HTR-8/SVneo (cell line): Measurements from ENCODE around the gene RIPOR2.
"Not testable (repeated sequence)": the region's sequence is repeated elsewhere in the genome, so short reads cannot be mapped to it uniquely, and the experiment has no call there.

Experiments
- DNase-seq: peaks from one replicate; pipeline ENCODE4 v3.0.0; 2011; ENCODE audit warnings: low spot score, mixed read lengths; ENCODE audit not compliant: insufficient read length
- FAIRE-seq: peaks from 2 replicates; lab custom pipeline; 2011; peaks lifted over from hg19 to GRCh38; lab: Jason Lieb, UNC

The RIPOR2 gene

DNA sequence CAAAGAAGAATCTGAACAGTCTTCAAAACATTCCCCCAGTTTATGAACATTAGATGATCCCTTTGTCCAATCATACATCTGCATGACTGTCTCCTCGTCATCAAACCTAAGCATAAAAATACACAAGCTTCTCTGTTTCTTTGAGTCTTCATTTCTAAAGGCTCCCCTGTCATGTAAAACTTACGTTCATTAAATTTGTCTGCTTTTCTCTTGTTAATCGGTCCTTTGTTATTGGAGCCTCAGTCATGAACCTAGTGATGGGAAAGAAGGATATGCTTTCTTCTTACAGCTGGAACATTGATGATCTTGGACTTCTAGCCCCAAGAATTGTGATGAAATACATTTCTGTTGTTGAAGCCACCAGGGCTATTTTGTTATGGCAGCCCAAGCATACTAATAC, 18.0 kb upstream of the RIPOR2 start:
- no peak for FAIRE-seq
- no peak for DNase-seq

DNA sequence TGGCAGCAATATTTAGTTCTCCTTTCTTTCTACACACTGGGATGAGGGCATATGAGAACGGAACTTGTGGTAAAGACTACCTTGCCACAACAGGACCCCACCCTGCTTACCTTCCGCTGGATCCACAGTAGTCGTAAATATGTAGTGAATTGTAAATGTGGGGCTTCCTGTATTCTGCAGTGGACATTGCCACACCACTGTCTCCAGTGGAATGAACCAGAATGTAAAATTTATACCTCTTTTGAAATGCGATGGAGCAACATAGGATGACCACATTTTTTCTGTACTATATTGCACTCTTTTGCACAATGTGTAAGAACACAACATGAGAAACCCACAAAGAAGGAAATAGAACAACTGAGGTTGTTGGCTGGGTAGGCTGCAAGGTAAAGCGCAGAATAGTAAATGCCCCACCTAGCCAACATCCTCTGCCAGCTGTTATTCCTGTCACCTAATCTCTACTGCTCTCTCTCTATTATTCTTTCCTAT, 16.1 kb upstream of the RIPOR2 start:
- no peak for DNase-seq
- no peak for FAIRE-seq

DNA sequence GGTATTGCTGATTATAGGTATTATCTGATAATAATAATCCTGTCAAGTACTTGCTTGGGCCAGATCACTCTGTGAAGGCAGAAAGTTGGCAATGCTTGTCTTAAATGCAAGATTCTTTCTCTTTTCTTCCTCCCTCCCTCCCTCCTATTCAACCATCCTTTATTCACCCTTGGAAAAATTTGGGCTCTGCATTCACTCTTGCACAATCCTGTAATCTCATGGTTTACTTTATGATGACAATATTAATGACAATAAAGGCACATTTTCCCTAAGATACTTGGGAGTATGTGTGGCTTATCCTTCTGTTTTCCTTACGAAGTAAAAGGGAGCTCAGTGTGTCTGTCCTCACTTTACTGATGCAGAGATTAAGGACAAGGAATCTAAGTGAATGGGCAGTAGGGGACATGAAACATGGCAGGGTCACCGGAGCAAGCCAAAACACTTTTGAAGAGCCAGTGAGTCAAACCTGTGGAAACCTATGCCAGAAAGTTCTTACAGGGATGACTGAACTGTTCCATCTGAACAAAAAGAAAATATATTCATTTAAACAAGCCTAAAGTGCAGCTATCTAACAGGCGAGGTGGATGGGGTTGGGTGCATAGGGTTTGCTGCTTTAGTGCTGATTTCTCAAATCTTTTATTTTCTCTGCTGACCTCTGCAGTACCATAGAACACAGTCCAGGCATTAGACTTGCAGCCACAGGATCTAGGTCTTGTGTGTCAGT, 14.6 kb upstream of the RIPOR2 start:
- FAIRE-seq: no peak

DNA sequence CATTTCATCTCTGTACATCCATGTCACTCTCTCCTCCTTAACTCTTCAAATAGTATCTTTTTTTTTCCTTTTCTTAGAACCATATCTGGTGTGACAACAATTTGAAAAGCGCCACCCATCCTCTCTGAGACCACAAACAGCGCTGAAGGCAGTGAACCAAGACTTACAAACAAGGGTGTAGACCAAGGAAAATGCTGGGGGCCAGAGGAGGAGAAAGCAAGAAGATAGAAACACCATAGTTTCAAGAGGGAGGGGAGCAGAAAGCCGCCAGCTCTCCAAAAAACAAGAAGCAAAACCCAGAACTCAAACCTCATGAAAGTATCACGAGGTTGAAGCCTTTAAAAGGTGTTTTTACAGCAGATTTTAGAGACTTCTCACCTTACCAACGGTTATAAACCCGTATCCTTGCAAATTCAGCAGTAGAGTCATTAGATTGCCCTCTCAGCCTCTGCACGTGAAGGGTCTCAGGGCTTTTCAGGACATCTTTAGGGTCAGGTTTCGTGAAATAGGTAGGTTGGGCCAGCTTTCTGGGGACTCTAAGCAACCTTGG, 13.3 kb upstream of the RIPOR2 start:
- DNase-seq: no peak
- FAIRE-seq: no peak

More for the DNA sequence above, 14.6 kb upstream of the RIPOR2 start:
- DNase-seq: no peak

DNA sequence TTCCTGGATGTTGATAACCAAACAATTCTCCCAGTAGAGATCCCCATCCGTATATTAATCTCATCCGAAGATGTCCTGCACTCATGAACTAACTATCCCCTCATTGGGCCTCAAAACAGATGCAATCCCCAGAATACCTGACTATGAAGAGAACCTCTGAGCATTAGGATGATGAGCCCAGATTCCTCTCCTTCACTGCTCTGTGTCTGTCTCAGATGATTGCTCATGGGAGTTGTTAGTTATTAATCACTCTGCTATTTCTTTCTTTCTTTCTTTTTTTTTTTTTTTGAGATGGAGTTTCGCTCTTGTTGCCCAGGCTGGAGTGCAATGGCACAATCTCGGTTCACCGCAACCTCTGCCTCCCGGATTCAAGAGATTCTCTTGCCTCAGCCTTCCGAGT, 12.5 kb upstream of the RIPOR2 start:
- not testable (repeated sequence) for FAIRE-seq, DNase-seq

DNA sequence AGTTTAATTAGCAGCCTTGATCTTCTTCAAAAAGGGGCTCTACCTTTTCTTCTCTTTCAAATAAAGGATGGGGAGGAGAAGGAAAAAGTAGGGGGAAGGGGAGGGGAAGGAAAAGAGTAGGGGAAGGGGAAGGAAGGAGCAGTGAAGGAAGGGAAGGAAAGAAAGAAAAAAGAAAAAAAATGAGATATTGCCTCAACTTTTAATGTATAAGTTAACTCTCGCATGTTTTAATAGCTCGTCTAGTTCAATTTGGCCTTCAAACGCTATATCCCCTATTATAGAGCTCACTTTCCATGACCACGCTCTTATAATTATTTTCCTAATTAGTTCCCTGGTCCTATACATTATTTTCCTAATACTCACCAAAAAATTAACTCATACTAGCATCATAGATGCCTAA, 11.9 kb upstream of the RIPOR2 start:
- FAIRE-seq: no peak
- no peak for DNase-seq

DNA sequence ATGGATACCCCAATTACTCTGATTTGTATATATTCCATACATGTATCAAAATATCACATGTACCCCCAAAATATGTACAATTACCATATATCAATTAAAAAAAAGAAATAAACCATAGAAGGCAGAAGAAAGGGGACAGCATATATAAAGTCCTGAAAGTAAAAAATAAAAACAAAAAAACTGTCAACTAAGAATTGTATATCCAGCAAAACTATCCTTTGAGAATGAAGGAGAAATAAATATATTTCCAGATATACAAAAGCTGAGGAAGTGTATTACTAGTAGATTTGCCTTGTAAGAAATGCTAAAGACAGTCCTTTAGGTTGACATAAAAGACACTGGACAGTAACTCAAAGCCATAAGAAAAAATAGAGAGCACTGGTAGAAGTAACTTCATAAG, 9.3 kb upstream of the RIPOR2 start:
- FAIRE-seq (no peak), DNase-seq (no peak)

DNA sequence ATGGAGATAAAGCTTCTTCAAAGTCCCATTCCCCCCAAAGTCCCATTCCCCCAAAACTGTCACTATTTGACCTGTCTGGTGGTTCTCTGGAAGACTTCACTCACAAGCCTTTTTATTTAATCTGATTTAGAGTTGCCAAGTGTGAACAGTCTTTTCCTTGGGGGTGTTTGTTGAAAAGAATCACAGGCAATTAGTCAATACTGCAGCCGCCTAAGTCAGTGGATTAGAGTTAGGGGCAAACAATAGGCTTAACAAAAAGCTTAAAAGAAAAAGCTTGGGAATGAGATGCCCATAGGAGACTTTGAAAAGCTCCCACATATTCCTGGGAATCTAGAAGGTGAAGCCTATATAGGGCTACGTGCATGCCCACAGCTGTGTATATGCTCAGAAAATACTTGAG, 8.0 kb upstream of the RIPOR2 start:
- FAIRE-seq: no peak
- no peak for DNase-seq

DNA sequence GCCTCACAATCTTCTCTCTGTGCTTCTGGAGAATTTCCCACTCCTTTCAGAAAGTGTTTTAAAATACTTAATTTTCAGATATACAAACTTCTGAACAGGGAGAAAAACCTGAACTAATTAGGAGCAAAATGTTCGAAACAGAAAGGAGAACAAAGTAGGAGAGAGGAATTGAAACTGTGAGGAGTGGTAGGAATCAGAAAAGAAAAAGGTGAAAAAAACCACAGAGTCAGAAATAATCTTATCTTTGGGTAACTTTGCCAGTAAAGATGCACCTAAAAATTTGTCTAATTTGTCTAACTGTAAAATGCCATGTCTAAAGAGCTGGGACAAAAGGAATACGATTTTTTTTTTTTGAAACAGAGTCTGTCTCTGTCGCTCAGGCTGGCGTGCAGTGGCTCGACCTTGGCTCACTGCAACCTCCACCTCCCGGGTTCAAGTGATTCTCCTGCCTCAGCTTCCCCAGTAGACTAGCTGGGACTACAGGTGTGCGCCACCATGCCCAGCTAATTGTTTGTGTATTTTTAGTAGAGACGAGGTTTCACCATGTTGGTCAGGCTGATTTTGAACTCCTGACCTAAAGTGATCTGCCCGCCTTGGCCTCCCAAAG, 4.7 kb upstream of the RIPOR2 start:
- DNase-seq (no peak), FAIRE-seq (no peak)

DNA sequence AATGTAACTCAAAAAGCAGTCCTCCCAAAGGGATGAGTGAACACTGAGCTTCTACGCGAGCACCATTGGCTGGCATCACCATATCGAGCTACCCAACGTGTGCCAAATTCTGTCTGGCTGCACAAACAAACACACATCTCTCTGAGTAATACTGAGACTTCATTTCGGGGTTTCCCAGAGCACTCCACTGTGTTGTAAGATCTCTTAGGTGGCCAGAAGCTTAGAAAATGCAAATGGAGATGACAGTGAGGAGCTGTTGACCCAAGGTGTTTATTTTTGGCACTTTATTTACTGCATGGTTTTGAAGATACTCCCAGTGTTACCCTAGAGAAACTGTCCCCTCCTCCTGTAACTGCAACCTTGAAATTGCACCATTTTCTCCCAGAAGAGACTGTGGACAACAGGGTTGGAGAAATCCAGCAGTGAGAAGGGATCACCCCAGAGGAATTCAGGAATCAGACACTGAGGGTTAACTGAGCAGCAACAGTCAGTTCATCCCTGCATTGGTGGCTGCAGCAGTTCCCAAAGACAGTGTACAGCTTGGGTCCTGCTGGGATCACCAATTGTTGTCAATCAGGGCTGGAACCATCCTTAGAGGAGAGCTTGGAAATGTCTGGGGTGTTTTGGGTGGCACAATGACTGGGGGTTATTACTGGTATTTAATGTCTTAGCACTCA, 1.0 kb upstream of the RIPOR2 start:
- DNase-seq (no peak), FAIRE-seq (no peak)

DNA sequence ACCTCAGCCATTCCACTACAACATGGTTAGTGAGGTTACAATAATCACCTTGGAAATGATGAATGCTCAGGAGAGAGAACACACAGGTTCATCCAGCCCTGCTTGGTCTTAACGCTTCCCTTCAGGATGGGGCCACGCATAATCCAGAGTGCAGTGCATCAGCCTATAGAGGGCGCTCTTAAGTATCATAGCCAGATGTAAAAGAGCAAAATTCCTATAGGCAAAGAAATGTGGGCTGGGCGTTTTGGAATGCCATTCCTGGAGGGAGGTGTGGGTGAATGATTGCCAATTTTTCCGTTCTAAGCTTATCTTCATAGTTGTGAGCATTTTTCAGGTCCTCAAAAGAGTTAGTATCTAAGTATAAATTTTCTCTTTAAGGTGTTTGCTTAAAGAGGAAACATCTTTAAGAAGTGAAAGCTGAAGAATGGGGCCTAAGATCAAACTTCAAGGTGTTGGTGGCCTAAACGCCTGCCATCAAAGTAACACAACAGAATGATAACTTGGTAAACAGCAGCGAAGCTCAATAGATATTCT, 1.8 kb downstream of the RIPOR2 start:
- no peak for FAIRE-seq
- no peak for DNase-seq

DNA sequence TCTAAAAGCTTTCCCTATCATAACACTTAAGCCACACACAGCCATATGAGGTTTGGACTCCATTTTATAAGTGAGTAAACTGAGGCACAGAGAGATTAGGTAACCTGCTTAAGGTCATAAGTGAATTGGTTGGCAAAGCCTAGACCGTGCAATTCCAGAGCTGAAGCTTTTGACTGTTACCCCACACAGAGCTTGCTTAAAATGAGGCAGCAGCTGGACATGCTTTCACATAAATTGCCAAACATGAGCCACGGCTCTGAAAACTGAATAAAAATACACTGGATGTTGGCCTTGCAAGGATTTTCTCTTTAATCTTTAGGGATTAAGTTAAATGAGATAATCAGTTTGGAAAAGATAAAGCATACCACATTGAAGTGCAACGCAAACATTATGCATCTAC, 2.5 kb downstream of the RIPOR2 start:
- DNase-seq (no peak), FAIRE-seq (no peak)

DNA sequence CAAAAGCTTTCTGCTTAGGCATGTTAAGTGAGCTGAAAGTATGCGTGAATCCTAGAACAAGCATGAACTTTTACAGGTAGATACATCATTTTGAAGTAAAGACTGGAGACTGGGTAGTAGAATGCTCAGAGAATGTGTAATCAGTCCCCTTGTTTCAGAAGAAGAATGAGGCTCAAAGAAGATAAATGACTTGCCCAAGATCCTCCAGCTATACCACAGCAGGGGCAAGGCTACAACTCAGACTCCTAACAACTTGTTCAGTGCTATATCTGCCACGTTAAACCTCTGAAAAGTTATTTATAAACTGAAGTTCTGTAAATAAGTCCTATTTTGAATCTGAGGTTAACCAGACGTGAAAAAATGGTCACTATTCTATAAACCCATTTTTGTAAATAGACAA, 2.9 kb downstream of the RIPOR2 start:
- DNase-seq (no peak), FAIRE-seq (no peak)

DNA sequence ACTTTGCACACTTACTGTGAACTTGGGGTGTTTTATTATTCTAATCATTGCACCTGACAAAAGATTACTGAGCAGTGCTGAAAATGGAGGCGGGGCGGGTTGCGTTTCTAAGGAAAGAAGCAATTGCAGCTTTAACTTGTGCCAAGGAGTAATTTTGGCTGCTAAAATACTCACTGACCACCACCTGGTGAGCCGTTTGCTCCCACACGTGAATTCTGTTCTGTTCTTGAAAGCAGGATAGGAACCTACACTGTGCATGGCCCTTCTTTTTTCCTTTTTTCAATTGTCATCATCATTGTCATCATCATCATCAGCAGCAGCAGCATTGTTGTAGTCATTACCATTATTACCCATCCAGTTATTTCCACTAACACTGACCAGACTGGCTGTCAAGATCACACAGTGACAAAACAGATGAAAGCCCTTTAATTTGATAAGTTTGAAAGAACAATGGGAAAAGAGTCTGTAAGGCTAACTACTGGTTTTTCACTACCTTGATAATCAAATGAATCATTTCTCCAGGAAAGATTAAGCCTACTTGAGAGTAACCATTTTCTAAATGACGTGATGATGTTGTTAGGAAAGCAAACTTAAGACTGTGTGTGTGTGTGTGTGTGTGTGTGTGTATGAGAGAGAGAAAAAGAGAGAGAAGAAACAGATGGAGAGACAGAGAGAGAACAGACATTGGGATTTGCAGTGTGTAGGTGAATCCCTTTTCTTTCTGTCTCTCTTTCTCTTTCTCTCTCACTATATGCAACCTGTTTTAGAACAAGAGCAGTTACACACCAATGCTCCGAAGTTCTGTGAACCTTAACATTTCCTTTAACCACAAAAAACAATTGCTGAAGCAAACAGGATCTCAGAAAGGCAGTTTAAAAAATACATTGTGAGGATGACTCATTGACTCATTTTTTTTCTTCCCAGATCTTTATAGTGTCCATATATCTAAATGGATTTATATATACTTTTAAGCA, 3.8 kb downstream of the RIPOR2 start:
- no peak for DNase-seq
- no peak for FAIRE-seq

DNA sequence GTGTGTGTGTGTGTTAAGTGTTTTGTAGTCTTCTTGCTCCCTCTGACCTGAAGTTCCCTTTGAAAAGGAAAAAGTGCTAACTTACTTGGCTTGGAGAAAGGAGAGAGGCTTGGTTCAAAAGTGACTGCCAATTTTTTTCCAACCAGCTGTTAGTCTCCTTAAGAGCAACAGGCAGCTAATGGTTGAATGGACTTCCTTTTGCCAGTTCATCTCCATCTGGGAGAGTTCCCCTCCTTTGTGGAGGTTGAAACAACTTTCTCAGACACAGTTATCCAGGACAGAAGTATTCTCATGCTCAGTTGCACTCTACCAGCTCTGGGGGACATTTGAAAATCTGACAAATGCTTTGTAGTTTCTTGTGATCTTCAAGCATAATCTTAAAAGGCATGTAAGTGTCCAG, 4.5 kb downstream of the RIPOR2 start:
- DNase-seq (no peak), FAIRE-seq (no peak)

DNA sequence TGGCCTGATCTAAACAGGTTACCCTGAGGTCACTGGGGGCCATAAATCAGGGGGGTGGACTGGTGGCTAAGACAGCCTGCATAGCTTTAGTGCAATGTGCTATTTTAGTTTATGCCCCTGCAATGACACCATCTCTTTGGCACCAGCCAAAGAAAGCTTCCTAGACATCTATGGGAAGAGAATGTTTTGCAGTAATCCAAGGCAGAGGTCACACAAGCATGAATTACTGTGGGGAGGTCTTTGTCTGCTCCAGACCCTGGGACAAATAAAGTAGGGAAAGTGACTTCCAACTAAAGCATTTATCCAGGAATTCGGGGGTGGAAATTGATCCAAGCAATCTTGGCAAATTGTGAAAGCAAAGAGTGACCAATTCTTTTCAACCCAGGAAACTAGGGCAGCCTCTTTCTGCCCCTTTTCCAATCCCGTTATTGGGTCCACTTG, 5.3 kb downstream of the RIPOR2 start:
- DNase-seq (peak; percentile 49), FAIRE-seq (peak; percentile 38)

DNA sequence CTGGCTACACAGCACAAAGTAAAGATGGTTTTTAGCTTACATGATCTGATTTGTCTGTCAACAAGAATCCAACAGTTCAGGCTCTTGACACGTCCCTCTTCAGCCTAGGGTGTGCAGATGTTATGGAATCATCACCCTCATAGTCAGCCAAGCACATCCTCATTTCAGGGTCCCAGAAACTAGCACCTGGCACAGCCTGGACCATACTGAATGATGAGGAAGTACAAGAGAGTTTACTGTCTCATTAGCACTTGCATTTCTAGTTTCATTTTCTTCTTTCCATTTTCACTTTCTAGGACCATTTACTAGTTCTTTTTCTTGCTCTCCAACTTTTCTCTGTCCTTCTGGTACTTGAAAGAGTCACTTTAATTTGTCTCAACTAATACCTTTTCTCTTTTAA, 6.5 kb downstream of the RIPOR2 start:
- DNase-seq: no peak
- FAIRE-seq: no peak

DNA sequence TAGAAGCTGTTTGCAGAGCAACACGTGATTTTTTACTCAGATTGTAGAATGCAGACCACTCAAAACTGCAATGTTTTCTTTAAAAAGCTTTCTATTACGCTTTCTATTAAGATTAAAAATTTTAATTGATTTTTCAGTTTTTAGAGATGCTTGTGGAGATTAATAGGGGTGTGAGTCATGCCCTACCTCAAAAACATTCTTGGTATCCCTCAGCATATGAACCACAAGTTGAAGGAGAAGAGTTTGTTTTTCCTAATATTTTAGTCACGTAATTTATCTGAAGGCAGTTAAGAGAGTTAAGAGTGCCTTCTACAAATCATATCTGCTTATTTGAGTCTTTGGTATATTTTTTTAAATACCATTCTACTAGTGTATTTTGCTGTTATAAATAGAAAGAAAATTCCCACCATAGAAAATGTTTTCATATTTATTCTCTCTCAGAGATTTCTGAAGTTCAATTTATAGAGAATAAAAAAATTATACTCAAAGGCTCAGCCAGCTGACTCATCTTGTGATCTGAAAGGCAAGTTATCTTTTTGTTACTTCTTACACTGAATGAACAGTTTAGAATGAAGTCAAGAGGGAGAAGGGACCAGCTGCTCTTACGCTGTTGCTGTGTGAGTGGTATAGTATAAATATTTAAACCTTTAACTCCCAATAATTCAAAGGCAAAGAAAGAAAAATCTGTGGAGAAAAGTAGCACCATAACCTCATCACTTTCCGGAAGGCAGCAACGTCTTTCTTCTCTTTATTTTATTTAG, 7.6 kb downstream of the RIPOR2 start:
- no peak for FAIRE-seq
- no peak for DNase-seq
